Measurements from ENCODE around the gene LIPT2.

The LIPT2 gene

DNA sequence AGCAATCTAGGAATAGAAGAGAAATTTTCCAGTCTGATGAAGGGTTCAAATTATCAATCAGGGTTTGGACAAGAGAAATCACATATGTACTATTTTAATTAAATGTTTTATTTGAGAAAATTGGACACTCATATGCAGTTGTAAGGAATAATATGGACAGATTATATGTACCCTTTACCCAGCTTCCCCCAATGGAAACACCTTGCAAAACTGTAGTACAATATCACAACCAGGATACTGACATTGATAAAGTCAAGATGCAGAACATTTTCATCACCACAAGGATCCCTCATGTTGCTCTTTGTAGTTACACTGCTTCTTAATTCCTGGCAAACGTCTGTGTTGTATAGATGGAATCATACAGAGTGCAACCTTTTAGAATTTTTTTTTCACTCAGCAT is 1.4 kb upstream of the LIPT2 start:
- no peak for DNase-seq

DNA sequence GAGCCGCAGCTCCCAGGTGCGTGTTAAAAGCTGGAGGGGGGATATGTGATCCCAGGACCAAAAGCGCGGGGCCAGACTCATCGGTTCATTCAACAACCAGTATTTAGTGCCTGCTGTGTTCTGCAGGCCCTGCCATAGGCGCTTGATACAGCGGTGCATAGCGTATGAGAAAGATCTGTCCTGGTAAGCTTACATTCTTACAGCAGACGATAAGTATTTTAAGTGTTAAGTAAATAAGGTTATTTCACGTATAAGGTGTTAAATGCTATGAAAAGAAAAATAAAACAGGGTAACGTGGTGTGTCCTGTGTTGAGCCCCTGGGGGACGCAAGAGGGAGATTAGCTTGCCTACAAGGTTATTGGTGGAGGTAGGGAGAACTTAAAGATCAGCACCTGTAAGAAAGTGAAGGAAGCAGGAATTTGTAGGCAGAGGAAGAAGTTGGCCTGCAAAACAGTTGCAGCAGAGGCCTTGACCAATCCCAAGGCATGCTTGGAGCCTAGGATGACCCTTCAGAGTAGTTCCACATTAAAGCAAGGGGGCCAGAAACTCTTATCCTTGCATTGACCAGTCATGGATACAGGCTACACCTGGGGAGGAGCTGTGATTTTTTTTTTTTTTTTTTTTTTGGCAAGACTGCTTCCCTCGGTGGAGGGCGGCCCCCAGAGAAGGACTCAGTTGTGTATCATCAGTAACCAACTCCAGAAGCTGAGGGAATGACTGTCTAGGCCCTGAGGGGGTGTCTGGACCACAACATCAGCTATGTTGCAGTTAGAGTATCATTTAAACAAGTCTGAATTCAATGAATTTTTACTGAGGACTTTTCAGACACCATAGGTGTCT is 487 bp upstream of the LIPT2 start:
- DNase-seq: no peak

DNA sequence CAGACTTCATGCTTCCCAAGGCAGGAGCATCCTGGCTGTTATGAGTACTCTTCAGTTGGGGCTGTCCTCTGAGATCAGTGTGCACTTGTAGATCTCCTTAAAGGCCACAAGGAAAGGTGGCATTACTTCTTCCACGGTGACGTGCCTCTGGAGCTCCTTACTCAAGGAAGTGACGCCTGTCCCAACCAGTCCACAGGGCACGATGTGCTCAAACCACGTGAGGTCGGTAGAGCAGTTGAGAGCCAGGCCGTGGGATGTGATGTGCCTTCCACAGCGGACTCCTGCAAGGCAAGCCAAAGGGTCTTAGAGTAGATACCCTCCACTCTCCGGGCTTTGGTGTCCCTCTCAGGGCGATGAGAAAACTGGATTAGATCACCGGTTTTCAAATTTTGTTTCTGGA is 1.4 kb downstream of the LIPT2 start:
- no peak for DNase-seq

DNA sequence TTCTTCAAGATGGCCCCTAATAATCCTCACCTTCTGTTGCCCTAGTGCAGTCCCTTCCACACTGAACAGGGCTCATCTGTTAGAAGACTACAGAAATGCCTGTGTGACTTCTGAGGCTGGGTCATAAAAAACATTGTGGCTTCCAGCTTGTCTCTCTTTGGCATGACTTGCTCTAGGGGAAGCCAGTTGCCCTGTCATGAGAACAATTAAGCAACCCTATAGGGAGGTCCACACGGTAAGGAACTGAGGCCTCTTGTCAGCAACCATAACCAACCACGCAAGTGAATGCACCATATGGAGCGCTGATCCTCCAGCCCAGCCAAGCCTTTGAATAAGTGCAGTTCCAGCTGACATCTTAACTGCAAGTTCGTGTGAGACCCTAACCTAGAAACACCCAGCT is 2.6 kb downstream of the LIPT2 start:
- DNase-seq: no peak

DNA sequence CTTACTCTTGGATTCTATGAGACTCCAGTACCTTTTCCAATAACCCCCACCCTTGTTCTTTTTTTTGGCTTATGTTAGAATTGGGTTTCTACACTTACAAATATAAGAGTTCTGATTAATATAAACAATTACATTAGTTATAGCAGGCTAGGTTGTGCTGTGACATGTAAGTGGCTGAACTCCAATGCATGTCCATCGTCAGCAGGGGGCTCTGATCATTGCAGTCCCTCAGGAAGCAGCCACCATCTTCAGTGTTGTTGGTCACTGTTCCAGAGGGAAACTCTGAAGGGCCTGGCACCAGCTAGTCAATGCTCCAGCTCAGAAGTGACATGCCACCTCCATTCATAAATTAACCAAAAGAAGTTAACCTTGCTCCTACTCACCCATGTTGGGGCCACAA is 5.6 kb downstream of the LIPT2 start:
- DNase-seq: no peak

DNA sequence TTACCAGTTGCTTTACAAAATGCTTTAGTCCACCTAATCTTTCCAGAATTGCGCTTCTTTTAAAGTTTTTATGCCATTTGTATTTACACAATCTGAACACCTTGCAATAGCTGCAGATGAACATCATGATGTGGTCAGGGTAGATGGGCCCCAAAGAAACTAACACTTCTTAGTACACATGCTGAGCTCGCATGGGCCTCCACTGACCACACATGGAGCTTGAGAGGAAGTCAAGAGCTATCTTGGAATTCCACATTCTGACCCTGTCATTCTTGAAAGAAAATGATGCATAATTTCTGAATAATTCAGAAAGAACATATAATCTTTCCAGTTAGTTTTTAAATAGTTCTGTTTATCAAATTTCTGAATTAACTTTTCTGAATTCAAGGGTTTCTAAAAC is 7.7 kb downstream of the LIPT2 start:
- DNase-seq: no peak

DNA sequence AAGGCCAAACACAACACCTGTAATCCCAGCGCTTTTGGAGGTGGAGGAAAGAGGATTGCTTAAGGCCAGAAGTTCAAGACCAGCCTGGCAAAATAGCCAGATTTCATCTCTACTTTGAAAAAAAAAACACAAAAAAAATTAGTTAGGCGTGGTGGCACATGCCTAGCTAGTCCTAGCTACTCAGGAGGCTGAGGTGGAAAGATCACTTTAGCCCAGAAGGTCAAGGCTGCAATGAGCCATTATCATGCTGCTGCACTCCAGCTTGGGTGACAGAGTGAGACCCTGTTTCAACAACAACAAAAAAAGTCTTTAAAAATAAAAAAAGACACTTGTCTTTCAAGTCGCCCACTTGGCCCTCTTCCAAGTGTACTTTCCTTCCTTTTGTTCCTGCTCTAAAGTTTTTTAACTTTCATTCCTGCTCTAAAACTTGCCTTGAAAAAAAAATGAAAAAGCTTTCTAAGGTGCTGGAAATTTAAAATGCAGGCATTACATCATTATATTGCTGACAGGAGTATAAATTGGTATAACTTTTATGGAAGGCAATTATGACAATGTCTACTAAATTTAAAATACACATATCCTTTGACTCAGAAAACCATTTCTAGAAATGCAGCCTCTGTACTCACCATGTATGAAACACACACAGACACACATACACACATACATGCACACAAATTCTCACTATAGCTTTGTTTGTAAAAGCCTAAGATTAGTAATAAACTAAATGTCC is 12.7 kb downstream of the LIPT2 start:
- DNase-seq: no peak

DNA sequence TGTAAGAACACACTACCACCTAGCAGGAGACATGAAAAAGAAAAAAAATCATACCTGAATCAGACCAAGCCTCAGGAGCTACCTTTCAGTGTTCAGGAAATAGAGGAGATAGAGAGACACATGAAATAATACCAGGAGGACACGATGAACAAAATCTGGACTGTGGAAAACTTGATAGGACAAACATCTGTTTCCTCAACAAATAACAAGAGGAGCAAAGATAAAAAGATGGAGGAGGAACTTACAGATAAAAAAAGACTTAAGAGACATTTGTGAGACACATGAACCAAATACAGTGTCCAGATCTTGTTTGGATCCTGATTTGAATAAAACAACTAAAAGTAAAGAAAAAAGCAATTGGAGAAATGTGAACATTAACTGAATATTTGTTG is 13.8 kb downstream of the LIPT2 start:
- DNase-seq: no peak

DNA sequence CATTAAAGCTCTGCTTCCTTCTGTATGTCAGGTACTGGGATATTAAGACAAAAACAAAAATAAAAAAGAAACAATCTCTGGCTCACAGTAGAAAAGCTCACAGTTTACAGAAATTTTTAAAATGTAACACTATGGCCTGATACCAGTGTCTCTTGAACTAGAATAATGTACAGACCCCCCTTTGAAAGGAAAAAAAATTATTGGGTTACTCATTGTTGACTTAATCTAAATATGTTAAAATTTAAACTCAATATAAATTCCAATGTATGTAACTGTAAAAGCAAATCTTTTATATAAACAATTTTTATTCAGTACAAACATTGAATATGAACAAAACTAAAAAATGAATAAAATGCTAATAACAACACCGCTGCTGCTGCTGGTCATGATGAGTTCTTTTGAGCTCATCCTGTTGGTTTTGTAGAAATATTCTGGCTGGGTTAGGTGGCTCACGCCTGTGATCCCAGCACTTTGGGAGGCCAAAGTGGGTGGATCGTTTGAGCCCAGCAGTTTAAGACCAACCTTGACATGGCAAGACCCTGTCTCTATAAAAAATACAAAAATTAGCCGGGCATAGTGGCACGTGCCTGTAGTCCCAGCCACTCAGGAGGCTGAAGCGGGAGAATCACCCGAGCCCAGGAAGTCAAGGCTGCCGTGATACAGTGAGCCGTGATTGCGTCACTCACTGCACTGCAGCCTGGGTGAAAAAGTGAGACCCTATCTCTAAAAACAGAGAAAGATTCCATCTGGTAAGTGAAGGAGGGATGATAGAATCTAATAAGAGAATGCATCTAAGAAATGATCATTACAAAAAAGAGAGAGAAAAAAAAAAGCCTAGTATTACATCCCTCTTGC is 14.4 kb downstream of the LIPT2 start:
- no peak for DNase-seq

DNA sequence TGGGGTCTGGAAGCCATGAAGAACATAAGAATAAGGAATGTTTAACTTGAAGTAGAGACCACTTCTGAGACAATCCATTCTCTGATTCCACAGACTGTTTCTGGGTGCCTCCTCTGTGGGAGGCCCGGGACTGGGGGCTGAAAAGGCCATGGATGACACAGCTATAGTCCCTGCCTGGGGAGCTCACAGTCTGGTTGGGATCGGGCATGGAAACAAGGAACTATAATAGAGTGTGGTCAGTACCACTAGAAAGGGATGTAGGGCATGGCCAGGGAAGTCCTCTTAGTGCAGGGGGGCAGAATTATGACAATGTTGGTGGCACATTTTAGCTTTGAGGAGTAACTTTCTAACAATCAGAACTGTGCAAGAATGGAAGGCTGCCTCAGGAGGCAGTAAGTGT is 17.0 kb downstream of the LIPT2 start:
- DNase-seq: no peak

DNA sequence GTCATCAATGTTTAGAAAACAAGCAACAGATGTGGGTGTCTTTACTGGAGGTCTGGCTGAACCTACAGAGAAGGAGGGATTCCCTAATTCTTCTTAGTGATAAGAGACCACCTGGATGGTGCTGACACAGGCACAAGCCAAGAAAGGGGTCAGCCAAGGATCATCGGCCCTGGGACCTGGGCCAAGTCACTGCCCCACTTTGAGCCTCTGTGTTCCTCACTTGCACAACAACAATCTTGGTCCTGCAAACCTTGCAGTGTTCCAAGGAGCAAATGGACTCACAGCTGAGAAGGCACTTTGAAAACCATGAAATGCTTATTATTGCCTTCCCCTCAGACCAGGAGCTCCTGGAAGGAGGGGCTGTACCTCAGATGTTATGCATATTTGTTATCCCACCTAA is 19.2 kb downstream of the LIPT2 start:
- DNase-seq: no peak

DNA sequence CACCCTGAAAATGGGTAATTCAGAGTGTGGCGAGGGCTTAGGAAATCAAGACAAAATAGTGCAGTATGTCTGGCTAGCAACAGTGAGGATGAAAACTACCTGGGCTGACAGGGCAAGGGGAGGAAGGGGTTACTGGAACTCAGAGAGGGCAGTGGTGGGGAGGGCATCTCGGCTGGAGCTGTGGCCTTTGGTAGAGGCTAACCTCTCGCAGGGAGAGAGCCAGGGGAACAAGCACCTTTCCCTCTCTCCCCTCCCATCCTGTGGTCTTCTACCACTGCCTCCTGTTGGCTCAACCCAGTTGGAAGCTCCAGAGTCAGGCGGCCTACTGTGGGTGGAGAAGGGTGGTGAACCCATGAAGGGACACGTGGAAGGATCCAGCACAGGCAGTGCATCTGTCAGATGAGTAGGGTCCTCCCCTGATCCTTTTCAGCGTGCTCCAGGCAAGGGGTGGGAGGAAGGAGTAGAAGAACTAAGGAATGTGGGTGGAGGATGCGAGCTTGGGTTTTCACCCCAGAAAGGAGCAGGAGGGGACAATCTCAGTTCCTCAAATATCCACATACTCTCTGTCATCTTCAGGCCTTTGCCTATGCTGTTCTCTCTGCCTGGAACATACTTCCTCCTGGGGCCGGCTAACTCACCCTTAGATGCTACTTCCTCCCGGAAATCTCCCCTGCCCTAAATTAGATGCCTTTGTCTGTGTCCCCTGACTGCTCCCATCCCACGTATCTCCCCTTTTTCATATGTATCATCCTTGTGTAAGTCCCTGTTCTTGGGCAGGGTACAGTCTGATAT is 19.9 kb downstream of the LIPT2 start:
- no peak for DNase-seq

DNA sequence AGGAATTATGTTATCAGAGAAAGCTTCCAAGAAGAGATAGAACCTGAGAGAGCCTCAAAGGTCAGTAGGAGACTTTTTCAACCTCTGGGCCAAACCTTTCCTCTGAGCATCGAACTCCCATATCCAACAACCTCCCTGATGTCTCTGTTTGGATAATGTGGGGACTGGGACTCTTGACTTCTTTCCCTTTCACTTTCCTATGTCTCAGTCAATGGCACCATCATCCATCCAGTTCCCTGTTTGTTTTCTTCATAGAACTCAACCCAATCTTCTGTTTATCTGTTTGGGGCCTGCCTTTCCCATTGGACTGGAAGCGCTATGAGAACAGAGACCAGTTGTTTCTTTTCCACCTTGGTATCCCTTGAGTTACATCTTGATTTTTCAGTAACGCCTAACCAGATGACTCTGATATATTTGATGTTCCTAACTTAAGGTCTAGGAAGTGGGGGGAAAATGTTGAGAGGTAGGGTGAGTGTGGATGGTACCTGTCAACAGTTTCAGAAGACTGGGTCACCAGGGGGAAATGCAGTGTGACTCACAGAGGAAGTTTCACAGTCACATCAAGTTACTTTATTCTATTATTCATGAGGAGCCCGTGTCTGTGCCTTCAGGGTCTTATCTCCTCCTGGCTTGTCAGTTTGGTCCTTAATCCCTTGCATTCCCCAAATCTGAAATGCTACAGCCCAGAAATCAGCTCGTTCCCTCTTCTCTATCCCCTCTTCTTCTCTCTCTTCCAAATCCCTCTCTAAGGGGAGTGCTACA is 21.7 kb downstream of the LIPT2 start:
- DNase-seq: no peak

DNA sequence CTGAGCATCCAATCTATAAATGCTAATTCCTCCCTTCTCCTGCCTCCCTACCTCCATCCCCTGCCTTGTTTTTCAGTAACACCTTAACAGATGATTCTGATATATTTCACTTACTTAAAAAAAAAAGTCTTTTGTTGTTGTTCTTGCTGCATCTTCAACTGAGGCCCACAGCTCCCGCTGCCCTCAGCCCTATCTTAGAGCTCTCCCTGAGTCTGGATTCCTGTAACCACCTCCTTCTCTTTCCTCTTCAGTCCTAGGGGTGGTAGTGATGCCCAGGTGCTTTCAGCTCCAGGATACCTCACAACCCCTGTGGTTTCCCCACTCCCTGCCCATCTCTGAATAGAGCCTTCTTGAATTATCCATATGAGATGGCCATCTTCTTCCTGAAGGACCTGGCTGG is 22.5 kb downstream of the LIPT2 start:
- no peak for DNase-seq

DNA sequence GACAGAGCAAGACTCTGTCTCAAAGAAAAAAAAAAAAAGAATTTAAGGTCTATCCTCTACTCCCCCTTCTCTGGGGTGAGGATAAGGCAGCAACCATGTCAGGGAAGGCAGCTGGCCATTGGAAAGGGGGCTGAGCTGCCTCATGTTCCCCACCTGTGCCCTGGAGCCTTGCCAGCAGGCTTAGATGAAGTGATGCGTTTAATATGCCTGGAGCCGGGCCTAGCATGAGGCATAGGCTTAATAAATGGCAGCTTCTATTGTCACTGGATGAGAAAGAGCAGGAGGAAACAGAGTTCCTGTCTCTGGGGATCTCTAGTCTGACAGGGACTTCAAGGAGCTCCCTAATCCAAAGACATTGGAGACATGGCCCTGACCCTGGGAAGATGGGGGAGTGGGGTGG is 23.0 kb downstream of the LIPT2 start:
- DNase-seq: no peak

DNA sequence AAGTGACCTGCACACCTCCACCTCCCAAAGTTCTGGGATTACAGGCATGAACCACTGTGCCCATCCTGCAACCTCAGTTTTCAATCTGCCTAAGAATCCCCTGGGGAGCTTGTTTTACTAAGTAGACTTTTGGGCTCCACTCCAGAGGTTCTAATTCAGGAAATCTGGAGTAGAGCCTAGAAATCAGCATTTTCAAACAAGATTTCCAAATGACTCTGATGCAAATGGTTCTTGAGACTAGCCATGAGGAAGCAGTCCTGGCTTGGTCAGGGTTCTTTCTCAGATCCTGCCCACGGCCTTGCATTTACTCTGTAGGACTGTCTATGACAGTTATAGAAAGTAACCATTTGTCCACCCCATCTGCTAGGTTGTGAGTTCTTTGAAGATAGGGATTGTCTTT is 24.6 kb downstream of the LIPT2 start:
- no peak for DNase-seq

DNA sequence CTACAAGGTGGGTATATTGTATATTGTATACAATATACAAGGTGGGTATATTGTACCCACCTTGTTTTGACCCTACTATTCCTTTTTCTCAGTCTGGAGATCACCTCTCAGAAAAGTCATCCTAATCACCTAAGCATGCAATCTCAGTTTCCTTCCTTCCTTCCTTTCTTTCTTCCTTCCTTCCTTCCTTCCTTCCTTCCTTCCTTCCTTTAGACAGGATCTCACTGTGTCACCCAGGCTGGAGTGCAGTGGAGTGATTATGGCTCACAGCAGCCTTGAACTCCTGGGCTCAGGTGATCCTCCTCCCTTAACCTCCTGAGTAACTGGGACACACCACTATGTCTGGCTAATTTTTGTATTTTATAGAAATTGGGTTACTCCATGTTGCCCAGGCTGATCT is 25.0 kb downstream of the LIPT2 start:
- DNase-seq: no peak

DNA sequence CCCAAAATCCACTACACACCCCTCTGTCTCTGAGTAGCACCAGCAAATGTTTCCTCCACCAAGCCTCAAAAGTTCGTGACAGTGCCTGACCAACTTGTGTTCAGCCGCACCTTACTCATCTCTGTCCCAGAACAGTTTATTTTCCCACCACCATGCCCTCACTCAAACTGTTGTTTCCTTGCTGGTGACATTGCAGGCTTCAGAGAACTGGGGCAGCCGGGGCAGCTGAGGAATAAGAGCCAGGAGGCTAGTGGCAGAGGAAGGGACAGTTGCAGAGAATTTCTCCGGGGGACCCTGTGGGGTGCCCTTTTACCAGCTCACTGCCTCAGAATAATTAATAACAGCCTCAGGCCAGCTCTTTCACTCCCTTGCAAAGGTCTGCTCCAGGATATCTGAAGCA is 25.5 kb downstream of the LIPT2 start:
- no peak for DNase-seq

DNA sequence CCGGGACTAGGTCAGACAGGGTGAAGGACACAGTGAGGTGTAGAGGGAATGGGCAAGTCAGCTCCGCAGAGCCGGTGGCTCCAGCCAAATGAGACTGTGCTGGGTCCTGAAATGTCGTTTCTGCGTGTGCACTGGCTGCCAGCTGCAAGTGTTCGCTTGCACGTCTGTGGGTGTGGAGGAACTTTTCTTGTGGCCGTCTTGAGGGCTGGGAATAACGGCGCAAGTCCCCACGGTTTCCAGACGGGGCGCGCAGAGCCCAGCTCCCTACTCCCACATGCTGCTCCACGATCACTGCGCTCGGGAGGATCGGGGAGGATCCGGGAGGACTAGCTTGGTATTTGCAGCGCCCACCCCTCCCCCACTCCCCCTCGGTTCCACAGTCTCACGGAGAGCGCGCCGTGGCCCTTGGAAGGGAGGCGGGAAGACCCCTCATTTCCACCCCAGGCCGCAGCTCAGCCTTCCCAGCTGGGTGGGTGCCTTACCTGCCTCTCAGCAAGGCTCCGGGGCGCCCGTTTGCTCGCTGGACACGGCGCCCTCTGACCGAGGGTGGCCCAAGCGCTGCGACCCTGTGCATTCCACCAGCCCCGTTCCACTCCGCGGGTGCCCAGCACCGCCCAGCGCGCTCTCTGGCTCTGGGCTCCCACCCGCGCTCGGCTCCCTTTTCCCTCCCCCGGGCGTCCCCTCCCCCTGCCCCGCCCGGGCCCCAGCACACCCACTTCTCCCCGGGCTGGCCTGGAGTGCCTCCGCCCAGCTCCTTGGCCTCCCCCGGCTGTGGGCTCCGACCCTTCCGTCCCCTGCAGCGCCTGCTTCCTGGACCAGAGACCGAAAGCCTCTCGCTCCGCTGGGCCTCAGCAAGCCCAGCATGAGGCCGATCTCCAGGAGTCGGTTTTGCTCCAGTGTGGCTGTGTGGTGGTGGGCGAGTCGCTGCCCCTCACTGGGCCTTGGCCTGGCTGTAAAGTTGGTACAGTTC is 26.3 kb downstream of the LIPT2 start, which contains the start of gene KCNE3:
KCNE3 (minus strand) TSS at position 634 of the 970 bp plus-strand sequence. CDS start 9,986 bp downstream, outside the sequence.
- no peak for DNase-seq

DNA sequence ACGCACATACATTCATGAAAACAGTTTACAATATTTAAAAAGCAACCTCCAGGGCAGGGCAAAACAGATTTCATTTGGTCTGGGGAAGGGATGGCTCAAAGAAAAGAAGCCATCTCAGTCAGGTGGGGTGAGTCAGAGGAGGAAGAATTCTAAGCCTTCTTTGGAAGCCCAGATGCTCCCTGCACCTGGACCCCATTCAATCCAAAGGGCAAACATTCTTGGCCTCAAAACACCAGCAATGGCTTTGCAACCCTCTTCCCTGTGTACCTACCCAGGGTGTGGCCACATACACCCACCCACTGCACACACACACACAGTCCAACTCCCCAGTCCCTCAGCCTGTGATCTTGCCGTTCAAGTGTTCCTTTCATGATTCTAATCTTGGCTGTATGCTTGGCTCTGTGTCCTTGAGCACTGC is 28.2 kb downstream of the LIPT2 start:
- DNase-seq: no peak

DNA sequence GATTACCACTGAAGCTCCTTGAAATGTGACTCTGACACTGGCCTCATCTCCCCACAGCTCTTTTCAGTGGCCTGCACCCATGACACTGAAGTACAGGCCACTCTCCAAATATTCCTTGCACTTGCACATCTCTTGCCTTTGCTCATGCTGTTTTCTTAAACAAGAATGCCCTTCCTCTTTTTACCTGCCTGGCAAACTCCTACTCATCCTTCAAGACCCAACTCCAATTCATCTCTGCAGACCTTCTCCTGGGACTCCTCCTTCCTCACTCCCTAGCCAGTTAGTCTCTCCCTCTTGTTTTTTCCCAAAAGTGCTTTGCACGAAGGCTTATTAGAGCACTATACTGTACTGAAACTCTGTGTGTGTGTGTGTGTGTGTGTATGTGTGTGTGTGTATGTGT is 28.8 kb downstream of the LIPT2 start:
- DNase-seq: no peak
